DMS79 treated with DMSO at 0.1 percent for 48 hours (cell line): ENCODE measurements around the gene KDM7A.
"Not testable (repeated sequence)": the region's sequence is repeated elsewhere in the genome, so short reads cannot be mapped to it uniquely, and the experiment has no call there.

ENCODE experiments used
- DNase-seq: peaks from one replicate; lab custom pipeline; 2025; lab: John Stamatoyannopoulos, UW

KDM7A gene

DNA sequence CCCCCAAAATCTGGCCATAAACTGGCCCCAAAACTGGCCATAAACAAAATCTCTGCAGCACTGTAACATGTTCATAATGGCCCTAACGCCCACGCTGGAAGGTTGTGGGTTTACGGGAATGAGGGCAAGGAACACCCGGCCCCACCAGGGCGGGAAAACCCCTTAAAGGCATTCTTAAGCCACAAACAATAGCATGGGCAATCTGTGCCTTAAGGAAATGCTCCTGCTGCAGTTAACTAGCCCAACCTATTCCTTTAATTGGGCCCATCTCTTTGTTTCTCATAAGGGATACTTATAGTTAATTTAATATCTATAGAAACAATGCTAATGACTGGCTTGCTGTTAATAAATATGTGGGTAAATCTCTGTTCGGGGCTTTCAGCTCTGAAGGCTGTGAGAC is 26.2 kb upstream of the KDM7A start:
- not testable (repeated sequence) for DNase-seq

DNA sequence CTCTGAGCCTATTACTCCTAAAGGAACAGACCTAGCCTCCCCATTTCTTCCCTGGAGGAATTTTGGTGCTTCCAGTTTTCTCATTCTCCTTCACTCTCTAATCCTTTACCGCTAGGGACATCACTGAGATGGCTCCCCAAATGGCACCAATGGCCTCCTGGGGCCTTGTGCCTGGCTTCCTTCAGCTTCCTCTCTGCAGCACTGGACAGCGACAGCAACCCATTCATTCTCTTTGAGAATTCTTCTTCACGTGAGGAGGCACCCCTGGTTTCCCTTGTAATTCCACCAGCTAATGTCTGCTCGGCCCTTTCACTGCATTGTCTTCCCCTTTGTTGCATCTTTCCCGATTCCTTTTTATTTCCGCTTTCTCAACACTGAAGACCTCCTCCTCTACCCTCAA is 24.6 kb upstream of the KDM7A start:
- no peak for DNase-seq

DNA sequence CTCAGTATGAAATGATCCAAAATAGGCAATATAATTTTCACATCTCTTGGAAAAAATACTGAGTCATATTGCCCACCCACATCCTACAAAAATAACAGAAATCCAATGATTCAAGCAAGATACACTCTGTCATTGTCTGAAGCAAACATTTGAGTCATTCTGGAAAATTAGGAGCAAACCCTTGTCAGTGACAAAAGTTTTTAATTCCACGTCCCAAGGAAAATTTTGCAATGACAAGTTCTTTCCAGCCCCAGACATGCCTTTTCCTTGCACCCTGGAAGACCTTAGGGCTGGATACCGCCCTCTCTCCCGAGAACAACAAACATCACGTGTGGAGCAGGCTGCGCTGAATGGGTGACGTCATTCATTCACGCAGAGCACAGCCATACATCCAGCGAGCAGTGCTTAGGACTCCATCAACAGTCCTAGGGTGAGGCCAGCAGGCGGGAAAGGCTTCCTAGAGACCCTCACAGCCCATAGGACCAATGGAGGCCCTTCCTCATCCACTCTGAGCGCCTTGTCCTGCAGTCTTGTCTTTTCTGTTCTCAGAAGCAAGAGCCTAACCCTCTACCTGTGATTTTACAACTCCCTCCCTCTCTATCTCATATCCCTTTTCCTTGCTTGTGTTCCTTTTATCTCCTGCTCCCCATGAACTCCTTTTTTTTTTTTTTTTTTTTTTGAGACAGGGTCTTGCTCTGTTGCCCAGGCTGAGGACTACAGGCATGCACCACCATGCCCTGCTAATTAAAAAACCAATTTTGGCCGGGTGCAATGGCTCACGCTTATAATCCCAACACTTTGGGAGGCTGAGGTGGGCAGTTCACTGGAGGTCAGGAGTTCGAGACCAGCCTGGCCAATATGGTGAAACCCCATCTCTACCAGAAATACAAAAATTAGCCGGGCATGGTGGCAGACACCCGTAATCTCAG is 23.5 kb upstream of the KDM7A start:
- no peak for DNase-seq

DNA sequence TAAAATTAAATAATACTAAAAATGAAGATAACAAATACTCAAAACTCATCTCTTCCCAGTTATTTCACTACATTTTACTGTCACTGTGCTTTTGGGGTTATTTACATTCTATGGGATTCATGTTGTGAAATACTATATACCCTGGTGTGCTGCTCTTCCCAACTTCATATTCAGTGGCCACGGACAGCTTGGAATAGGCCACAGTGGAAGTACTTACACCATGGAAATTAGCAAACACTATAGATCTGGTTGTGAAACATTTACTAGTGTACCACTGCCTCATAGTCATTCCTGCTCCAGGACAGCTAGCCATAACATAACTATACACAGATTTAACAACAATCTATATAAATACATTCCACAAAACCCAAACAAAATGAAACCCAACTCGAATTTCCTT is 21.2 kb upstream of the KDM7A start:
- DNase-seq, result no peak

DNA sequence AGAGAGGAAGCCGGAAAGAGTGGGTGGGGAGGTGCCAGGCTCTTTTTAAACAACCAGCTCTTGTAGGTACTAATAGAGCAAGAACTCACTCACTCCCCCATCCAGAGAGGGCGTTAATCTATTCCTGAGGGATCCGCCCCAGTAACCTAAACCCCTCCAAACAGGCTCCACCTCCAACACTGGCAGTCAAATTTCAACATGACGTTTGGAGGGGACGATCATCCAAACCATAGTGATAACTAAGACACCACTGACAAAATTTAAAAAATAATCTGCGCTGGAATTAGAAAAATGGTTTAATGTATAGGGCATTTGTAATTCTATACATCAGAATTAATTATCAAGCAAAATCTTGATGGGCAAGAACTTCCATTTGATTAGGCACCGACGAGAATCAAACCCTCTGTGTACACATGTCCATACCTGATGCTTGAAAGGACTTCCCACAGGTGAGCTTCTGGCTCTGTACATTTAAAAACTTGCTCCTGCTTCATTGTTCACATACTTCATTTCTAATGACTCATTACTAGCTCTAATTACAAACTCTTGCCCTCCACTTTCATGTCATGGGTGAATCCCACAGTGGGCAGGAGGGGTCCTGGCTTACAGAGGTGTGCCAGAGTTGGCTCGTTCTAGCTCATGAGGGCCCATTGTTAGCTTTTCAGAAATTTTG is 20.6 kb upstream of the KDM7A start:
- no peak for DNase-seq

DNA sequence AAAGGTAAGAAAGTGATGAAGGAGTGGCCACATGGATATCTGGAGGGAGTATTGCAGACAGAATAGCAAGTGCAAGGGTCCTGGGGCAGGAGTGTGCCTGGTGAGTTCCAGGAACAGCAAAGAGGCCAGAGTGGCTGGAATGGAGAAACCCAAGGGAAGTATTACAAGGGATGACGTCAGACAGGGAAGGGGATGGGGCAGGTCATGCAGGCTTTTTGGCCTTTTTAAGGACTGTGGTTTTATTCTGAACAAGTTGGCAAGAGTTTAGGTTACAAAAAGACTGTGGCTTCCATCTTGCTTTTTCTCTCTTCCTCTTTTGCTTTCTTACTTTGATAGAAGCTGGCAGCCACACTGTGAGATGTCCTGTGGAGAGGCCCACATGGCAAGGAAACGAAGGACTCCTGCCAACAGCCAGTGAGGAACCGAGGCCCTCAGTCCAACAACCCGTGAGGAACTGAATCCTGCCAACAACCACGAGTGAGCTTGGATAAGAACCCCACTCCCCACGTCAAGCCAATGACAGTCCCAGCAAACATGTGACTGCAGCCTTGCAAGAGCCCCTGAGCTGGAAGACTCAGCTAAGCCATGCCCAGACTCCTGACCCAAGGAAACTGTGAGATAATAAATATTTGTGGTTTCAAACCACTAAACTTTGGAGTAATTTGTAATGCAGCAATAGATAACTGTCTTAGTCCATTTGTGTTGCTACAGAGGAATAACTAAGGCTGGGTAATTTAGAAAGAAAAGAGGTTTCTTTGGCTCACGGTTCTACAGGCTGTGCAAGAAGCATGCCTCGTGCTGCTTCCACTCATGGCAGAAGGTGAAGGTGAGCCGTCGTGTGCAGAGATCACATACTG is 19.8 kb upstream of the KDM7A start:
- no peak for DNase-seq

DNA sequence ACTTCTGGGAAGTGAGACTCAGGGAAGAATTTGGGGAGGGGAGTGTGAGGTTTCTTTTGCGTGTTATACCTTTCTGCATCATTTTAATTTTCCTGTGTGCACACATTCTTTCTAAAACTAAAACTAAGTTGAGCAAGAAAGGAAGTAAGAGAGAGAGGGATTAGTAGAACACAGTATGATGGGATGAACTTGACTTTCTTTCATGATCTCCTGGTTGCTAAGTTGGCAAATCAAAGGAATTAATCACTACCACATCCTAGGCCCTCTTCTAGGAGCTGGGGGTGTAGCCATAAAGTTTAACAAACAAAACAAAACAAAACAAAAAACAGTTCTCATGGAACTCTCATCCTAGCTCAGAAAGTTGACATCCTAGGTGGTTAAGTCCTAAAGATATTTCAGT is 19.1 kb upstream of the KDM7A start:
- no peak for DNase-seq

DNA sequence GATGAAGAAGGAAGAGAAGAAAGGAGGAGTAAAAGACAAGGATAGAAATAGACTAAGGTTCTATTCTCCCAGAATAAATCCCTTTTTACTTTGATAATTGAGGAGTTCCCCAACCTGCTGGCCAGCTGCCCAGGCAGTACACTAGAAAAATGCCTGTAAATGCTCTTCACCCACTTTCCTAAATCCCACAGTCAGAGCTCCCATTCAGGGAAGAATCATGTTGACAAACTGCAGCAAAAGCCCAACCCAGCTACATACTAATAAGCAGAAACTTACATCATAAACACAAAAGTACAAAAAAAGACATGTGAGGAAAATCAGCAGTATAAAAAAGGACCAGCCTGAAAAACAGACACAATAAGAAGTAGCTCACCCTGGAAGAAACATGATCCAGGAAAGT is 15.8 kb upstream of the KDM7A start:
- DNase-seq, result peak; percentile 13

DNA sequence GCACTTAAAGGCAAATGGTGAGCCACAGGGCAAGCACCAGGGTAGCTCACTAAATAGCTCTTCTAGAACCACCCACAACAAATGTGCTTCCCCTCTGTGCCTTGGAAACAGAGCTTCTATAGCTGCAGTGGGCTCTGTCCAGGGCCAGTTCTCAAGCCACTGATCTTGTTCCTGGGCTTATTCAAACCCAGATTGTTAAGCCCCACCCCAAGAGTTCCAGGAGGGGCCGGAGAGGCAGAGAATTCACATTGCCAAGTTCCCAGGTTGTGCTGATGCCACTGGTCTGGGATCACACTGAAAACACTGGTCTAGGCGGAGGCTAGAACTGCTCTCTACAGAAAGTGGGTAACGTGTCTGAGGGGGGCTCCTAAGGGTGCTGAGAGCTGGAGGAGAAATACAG is 15.4 kb upstream of the KDM7A start:
- no peak for DNase-seq

DNA sequence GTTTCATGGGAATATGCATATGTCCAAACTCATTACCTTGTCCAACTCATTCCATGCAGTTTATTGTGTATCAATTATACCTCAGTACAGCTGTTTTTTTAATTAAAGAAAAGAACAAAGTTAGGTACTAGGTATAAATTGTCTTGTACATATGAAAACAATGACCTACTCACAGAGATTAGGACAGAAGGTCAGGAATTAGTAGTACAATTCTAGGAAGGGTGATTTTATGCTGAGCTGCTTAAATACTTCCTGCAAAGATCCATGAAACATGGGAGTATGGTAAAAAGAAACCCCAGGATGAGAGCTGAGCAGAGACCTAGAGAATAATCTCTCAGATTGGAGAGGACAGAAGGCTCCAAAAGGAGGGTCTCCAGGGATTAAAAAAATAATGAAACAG is 13.8 kb upstream of the KDM7A start:
- no peak for DNase-seq

DNA sequence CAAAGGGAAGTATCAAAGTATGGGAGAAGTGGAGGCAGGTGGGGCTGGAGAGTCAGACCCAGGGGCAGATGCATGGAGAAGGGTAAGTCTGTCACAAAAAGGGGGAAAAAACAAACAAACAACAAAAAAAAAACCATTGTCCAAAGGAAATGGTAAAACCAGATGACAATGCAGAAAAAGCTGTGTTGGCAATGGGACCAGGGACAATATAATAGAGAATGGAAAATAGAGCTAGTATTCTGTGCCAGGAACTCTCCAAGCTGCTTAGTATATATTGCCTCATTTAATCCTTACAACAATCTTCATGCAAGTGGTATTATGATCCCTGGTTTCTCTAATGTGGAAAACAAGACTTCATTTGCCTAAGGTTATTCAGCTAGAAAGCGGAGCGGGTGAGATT is 13.1 kb upstream of the KDM7A start:
- DNase-seq, result no peak

DNA sequence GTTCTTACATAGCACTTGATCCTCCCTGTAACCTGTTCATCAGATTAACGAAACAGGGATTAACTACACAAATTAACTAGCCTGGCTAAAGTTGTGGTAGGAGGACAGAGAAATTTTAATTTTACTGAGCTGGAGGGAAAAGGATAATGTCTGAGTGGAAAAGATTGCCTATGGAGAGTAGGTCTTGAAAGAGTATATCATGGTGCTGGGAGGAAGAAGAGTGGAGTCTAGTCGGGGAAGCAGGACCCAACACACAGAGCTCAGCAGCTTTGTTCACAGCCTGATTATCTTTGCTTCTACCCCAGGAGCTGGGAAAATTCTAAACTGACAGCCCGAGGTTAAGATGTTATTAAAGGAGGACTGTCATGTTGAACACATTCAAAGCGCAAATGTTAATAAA is 6.1 kb upstream of the KDM7A start:
- DNase-seq, result no peak

DNA sequence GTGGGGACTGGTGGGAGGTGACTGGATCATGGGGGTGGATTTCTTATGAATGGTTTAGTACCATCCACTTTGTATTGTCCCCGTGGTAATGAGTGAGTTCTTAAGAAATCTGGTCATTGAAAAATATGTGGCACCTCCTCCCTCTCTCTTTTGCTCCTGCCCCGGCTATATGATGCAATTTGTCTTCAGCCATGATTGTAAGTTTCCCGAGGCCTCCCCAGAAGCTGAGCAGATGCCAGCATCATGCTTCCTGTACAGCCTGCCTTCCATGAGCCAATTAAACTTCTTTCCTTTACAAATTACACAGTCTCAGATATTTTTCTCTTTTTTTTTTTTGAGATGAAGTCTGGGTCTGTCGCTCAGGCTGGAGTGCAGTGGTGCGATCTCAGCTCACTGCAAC is 2.6 kb upstream of the KDM7A start:
- DNase-seq, result no peak

DNA sequence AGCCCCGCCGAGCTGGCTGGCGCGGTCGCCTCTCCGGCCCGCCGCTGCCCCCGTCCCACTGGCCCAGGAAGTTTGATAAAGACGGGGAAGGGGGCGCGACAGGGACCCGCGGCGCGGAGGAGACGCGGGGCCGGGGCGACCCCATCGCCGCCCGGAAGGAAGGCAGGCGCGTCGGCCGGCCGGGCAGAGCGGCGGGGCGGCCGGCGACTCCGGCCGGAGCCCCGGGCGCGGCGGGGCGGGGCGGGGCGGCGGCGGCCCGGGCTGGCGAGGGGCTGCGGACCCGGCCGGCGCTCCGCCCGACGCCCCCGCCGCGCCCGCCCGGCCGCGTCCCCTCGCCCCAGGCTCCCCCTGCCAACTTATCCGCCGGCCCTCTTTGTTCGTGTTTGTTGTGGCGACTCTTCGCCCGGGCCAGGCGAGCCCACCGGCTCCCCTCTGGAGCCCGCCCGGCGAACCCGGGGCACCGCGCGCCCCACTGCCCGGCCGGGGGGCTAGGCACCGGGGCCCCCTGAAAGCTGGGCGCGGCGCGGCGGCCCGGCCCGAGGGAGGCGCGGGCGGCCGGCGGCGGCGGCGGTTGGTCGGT is 571 bp downstream of the KDM7A start:
- DNase-seq, result no peak

DNA sequence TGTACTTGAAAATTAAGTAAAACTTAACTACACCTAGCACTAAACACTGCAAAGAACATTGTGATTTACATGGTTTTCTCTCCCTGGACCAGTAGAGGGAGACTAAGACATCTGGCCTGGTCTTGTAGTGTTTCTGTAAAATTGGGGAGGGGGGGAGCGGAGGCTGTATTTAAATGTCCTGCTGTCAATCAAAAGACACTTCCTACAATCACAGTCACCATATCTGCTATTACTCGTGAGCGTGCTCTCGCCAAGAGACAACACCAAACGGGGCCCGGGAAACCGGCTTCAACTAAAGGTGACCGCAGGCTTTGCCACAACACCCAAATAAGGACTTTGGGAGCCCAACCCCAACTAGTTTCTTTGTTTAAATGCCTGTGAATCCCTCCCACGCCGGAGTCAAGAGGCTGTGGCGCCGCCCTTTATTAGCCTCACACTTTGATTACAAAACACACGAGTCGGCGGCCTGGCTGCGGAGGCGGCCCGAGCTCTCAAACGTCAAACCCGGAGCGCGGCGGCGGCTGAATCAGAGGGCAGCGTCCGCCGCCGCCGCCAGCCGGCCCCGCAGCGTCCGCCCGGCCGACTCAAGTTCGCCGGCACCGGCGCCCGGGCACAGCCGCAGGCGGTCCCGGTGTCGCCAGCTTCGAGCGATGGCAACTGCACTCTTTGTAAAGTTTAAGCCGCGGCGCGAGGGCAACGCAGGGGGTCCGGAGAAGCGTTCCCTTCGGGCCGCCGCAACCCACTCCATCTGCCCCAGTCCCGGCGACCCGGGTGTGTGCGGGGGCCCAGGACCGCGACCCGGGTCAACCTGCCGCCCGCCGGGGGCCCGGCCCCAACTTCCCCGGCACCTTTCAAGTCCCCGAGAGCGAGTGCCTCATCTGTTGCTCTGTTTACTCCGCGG is 1.3 kb downstream of the KDM7A start:
- peak; percentile 94 for DNase-seq

DNA sequence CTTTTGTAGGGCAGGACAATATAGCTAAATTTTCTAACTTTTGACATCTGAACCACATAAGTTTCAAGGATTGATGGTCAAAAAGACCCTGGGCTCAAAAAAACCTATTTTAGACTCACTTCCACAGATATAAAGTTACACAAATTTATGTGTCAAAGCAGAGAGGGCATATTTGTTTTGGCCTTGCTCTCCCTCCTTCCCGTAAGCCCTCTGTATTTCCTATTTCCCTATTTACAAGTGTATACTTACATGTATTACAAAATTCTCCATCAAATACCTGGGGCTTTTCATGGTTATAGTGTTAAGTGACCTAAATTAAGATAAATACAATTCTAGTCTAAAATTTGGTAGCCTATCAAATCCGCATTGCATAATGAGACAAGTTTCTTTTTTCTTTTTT is 2.6 kb downstream of the KDM7A start:
- DNase-seq, result no peak

DNA sequence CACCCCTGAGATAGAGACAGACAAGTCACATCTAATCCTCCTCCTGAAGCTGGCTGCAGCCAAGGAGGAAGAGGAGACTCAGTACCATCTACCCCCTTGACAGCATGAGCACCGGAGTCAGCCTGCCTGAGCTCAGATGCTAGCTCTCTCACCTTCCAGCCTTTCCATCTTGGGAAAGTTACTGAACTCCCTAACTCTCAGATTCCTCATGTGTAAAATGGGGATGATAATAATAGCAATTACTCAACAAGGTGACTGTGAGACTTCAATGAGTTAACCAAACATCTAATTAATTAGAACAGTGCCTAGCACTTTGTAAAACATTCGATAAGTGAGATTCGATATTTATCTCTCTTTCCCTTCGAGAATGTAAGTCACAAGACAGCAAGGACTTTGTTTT is 6.4 kb downstream of the KDM7A start:
- no peak for DNase-seq

DNA sequence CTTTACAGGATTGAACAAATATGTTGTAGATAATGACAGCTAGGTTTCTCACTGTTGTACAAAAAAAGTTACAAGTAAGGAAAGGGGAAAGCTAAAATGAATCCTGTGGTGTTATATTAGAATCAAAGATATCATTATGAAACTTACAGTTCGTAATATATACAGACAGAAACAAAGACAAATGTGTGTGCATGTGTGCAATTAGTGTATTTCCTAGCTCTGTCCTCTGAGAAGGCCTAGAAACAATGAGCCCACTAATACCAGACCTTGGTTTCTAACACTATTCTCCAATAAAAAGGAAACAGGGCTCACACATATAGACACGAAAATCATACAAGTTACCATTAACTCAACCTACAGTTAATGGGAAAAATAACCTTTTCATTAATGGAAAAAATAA is 8.0 kb downstream of the KDM7A start:
- no peak for DNase-seq

DNA sequence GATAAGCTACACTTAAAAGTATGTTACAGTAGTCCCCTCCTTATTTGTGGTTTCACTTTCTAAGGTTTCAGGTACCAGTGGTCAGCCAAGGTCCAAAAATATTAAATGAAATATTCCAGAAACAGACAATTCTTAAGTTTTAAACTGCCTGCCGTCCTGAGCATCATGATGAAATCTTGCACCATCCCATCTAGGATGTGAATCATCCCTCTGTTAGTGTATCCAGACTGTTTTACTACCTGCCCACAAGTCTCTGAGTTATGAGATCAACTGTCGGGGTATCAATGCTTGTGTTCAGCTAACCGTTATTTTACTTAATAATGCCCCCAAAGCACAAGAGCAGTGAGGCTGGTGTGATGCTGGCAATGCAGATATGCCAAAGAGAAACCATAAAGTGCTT is 11.4 kb downstream of the KDM7A start:
- no peak for DNase-seq

DNA sequence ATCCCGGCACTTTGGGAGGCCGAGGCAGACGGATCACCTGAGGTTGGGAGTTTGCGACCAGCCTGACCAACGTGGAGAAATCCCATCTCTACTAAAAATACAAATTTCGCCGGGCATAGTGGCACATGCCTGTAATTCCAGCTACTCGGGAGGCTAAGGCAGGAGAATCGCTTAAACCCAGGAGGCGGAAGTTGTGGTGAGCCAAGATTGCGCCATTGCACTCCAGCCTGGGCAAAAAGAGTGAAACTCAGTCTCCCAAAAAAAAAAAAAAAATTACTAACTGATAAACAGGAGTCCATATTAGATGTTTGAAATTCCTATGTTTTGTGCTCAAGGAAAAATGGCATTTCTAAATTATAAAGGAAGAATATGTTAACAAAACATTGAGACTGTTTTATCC is 14.7 kb downstream of the KDM7A start:
- not testable (repeated sequence) for DNase-seq

DNA sequence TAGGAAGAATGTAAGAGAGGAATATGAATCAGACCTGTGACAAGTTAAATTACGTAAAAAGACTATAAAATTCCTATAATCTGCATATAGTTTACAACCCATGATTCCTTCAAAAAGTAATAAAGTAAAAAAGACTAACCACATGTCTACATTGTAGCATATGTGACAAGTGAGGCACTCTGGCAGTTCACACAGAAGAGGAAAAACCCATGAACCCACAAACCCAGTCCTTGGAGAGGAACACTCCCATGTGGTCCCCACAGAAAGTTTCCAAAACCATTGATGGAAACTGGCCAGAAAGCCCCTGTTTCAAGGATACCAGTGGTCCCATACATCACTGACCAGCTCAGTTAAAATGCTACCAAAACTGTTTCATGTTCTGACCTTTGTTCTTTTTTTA is 15.7 kb downstream of the KDM7A start:
- DNase-seq, result no peak
